GM04504 (cell line): Measurements from ENCODE around the gene HMGA1.
A peak's percentile ranks its signal among the peaks of the same experiment; 100 is the strongest.

ENCODE experiments used
- DNase-seq: peaks from one replicate; pipeline ENCODE4 v3.0.0-alpha.2; 2012; ENCODE audit warnings: low read depth

The HMGA1 gene

GRCh38 chr6:34236443-34237315 is at the start of gene HMGA1:
Gene HMGA1 (plus strand): TSS chr6:34236873. CDS start chr6:34240781, 3,908 bp downstream.
- no peak for DNase-seq

GRCh38 chr6:34189806-34190503 is 46.7 kb upstream of the HMGA1 start:
- DNase-seq = no peak

- no peak for DNase-seq
Observed at GRCh38 chr6:34190504-34191122, 46.1 kb upstream of the HMGA1 start.

- no peak for DNase-seq
Observed at GRCh38 chr6:34194772-34195171, 41.9 kb upstream of the HMGA1 start.

DNA sequence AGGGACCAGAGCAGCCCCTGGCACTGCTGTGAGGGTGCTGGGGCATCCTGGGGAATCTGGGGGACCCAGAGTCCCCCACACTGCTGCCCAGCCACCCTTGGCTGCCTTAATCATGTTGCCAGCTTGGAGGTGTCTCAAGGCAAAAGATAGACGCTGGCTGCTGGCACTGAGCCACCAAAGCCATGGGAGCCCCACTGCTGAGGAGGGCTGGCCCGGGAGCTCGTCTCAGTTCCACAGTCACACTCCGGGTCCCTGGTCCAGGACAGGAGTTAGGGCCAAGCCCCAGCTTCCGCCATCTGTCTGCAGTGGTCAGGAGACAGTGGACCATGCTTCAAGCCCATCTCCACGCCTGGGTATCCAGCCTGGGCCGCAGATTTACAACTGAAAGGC is 41.0 kb upstream of the HMGA1 start:
- DNase-seq = no peak

DNA sequence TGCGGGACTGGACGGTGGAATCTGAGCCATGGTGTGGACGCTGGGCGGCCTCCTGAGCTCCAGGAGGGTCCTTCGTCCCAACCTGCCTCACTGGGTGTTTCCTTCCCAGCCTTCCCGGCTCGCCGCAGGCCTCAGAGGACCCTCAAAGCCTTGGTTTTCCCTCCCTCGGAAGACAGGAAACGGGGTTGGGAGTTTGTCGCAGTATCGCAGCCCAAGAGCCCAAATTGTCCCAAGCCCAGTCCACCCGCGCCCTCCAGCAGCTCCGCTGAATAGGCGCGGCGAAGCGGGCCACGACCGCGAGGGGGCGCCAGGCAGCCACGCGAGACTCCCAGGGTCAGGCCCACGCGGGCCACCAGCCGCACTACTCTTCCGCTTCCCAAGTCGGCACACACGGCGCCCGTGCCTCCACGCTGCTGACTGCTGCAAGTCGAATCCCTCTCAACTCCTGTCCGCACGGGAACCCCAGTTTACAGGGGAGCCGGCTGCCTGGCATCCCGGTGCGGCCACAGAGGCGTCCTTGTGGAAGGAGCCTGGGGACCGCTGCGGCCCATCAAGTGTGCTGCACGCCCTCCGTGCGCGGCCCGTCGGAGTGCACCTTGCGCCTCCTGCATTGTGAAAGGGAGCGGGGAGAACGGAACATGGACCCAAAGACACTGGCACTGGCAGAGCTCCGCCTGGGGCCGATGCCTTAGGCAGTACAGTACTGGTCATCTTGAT is 40.4 kb upstream of the HMGA1 start:
- DNase-seq = peak; percentile 38

GRCh38 chr6:34196833-34197195 is 39.9 kb upstream of the HMGA1 start:
- no peak for DNase-seq

DNA sequence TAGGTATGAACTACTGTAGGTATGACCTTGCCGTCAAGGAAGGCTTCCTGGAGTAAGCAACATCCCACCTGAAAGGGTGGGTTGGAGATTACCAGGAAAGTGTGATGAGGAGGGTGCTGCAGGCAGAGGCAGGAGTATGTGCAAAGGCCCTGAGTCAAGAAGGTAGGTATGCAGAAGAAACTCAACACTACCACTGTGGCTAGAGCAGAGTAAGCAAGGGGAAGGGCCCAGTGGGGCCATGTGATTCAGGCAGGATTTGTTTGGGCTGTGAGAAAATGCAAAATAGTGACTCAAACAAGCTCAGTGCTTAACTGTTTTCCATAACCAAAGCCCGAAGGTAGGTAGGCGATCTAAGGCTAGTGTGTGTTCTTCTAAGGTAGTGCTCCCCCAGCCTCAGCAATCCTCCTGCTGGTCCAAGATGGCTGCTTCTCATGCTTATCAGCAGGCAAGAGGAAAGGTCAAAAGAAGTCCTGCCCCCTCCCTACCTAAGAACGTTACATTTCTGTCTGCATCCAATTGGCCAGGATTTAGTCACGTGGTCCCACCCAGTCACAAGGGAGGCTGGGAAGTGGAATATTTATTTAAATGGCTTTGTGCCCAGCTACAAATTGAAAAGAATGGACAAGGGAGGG is 36.2 kb upstream of the HMGA1 start:
- no peak for DNase-seq

DNA sequence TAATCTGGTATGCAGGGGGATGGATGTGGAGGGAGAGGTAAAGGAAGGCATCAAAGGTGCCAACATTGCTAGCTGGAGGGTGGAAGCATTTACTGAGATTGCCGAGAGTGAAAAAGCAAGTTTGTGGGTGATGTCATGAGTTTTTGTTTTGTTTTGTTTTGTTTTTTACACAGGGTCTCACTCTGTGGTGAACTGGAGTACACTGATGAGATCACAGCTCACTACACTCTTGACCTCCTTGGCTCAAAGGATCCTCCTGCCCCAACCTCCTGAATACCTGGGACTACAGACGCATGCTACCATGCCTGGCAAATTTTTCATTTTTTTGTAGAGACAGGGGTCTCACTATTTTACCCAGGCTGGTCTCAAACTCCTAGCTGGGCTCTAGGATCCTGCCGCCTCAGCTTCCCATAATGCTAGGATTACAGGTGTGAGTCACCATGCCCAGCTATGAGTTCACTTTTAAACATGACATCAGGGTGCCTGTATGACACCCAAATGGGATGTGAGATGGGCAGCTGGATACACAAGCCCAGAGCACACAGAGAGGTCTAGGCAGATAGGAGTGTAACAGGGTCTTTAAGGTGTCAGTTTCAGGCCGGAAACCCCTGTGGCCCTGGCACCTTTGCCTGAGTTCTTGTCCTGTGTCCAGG is 35.1 kb upstream of the HMGA1 start:
- no peak for DNase-seq

DNA sequence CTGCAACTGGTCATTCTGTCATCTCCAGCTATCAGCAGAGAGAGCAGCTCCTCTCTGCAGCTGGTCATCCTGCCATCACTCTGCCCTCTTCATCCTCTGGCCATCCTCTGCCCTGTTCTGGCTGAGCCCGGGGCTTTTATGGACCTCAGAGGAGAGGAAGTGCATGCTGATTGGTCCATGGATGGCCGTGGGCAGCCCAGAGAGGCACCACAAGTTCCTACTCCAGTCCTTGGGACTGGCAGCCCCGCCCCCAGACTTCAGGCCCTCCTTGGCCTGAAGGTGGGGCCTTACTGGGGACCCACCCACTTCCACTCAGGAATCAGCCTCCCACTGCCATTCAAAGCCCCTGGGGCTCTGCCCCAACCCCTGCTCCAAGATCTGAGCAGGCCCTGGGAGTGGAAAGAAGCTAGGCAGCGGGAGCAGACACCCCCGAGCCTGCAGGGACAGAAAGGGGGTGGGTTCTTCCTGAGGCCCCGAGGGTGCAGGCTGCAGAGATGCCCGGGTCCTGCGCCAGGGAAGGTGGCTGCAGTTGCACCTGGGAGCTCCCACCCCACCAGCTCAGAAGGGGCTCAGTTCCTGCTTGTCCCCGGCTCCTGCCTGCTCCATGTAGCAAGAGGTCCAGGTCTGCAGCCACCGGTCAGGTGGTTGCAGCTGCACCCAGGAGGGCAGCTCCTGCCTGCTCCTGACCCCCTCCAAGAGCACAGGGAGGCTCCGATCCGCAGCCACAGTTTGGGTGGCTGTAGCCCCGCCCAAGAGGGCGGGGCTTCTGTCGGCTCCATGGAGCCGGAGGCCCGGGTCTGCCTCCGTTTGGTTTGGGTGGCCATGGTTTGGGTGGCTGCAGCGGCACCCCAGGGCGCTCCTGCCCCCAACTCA is 34.1 kb upstream of the HMGA1 start:
- no peak for DNase-seq

DNA sequence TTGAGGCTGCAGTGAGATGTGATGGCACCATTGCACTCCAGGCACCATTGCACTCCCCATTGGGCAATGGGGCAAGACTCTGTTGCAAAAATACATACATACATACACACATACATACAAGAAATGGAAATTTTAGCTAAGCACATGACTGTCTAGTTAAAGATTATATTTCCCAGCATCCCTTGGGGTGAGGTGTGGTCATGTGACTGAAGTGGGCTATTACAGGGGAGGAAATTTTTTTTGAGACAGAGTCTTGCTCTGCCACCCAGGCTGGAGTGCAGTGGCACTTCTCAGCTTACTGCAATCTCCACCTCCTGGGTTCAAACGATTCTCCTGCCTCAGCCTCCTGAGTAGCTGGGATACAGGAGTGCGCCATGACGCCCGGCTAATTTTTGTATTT is 32.0 kb upstream of the HMGA1 start:
- DNase-seq = no peak

DNA sequence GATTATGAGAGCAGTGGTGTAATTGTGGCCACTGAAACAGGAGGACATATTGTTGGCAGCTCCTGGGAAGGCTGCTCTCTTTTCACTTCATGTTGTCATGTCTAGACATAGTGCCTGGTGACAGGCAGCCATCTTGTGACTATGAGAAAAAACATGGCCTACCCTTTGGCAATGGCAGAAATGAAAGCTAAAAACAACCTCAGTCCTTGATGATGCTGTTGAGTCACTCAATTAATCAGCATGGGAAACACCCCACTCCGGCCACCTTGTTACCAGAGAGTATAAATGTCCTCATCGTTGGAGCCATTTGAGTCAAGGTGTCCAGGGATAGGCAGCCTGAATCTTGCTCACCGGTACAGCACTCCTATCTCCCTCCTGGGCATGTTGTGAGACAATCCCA is 31.2 kb upstream of the HMGA1 start:
- DNase-seq = no peak

- no peak for DNase-seq
Observed at GRCh38 chr6:34205916-34206315, 30.8 kb upstream of the HMGA1 start.

DNA sequence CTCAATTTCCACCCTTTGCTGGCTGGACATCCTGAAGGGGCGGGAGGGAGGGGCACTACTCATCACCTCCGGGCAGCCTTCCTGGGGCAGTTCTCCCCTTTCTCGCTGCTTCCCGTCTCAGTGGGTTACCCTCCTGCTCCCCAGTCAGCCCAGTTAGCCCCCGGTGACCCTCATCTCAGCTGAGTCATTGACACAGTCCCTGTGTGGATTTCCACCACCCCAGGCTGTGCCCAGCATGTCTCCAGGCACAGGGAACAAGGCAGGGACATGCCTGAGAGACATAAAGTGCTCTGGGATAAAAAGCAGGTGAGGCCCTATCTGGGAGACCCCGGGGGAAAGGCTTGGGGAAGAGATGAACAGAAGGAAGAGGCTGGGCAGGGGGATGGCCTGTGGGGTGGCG is 29.9 kb upstream of the HMGA1 start:
- no peak for DNase-seq

- no peak for DNase-seq
Observed at GRCh38 chr6:34207695-34208443, 28.8 kb upstream of the HMGA1 start.

GRCh38 chr6:34213772-34214171 is 22.9 kb upstream of the HMGA1 start:
- DNase-seq = no peak

GRCh38 chr6:34218691-34219090 is 18.0 kb upstream of the HMGA1 start:
- DNase-seq = no peak

GRCh38 chr6:34223381-34223955 is 13.2 kb upstream of the HMGA1 start:
- no peak for DNase-seq
